ENCODE results near the gene MAP4.

GRCh38 chr3:47874438-47874837, 141.8 kb downstream of the MAP4 start:
- TF ChIP-seq CTCF (IDR thresholded peaks at IDR 0.05) (no peak), EZH2 (IDR thresholded peaks at IDR 0.05) (no peak), EZH2phosphoT487 (IDR thresholded peaks at IDR 0.05) (no peak)

All from neural progenitor cell (in vitro differentiated cells).